Endothelial cell of umbilical vein (primary cell): ENCODE measurements around the gene TSSK1B. TPM values are rescaled to one million over a fixed set of nuclear protein-coding genes. Genes with fewer than 3 reads are reported as not detected.

Experiments used
- BruUV-seq: library from RNA; stranded (reverse); fragments of 400-500 nt; replicated peaks from 2 replicates; lab custom pipeline; 2021; lab: Mats Ljungman, UMichigan
- CTCF ChIA-PET: fragments of 300-600, 350-600 bp; sonication (Branson Sonifier 250); formaldehyde crosslinking; loops from one replicate; lab custom pipeline; 2021; ENCODE audit warnings: antibody characterized with exemption, inconsistent platforms; lab: Charles Lee
- POLR2A ChIA-PET: fragments of 300-600, 350-600 bp; sonication (Branson Sonifier 250); formaldehyde crosslinking; loops from one replicate; lab custom pipeline; 2021; ENCODE audit warnings: antibody characterized with exemption, inconsistent platforms; lab: Charles Lee
- DNase-seq: peaks from one replicate; pipeline ENCODE4 v3.0.0-alpha.2; 2011; ENCODE audit warnings: low read depth, low spot score
- FAIRE-seq: peaks from 2 replicates; lab custom pipeline; 2011; peaks lifted over from hg19 to GRCh38; lab: Jason Lieb, UNC
- H2AFZ ChIP-seq: 2 replicates; pipeline ENCODE4 v1.6.0; 2012; ENCODE audit warnings: low read depth, low read length, control low read depth, inconsistent platforms
- H3K27ac ChIP-seq: 2 replicates; pipeline ENCODE4 v1.5.1; 2011; ENCODE audit warnings: low read depth, mild to moderate bottlenecking, control low read depth, low read length, moderate library complexity; ENCODE audit not compliant: insufficient read depth
- H3K27me3 ChIP-seq, 2 experiments: 2 replicates each; pipeline versions ENCODE4 v1.6.0 to v1.6.1; 2011; ENCODE audit warnings: low read length in 2 of 2, mixed read lengths in 1 of 2; ENCODE audit not compliant: control insufficient read depth in 2 of 2, insufficient read depth in 2 of 2
- H3K36me3 ChIP-seq, 2 experiments: 2 replicates in 1 of 2; 3 replicates in 1 of 2; pipeline ENCODE4 v1.5.1; 2011; ENCODE audit warnings: low read length in 2 of 2, mild to moderate bottlenecking in 1 of 2, moderate library complexity in 1 of 2; ENCODE audit not compliant: control insufficient read depth in 2 of 2, insufficient read depth in 2 of 2; ENCODE audit errors: extremely low read depth in 1 of 2
- H3K4me1 ChIP-seq: 3 replicates; pipeline ENCODE4 v1.5.1; 2011; ENCODE audit warnings: mild to moderate bottlenecking, low read length; ENCODE audit not compliant: control insufficient read depth, insufficient read depth; ENCODE audit errors: extremely low read depth
- H3K4me2 ChIP-seq: 2 replicates; pipeline ENCODE4 v1.6.1; 2011; ENCODE audit warnings: low read length, control low read depth, mixed read lengths; ENCODE audit not compliant: insufficient read depth
- H3K4me3 ChIP-seq, 3 experiments: fragments of 200-600 bp in 1 of 3; sonication (generic), shearing (Covaris generic) in 1 of 3; replicated peaks in 1 of 3; 2 replicates each; pipeline ENCODE4 v1.5.1; 2011 to 2016; ENCODE audit warnings: control low read depth in 3 of 3, low read length in 3 of 3, mild to moderate bottlenecking in 2 of 3, inconsistent platforms in 1 of 3, low read depth in 1 of 3, moderate library complexity in 1 of 3; ENCODE audit not compliant: insufficient read depth in 1 of 3
- H3K79me2 ChIP-seq: 2 replicates; pipeline ENCODE4 v1.6.0; 2012; ENCODE audit warnings: low read length, inconsistent platforms; ENCODE audit not compliant: control insufficient read depth, insufficient read depth
- H3K9ac ChIP-seq: replicated peaks from 2 replicates; pipeline ENCODE3; 2011; ENCODE audit warnings: low read length, control low read depth; ENCODE audit not compliant: insufficient read depth; ENCODE audit errors: extremely low read depth
- H3K9me1 ChIP-seq: replicated peaks from 3 replicates; pipeline ENCODE4 v1.6.0; 2011; ENCODE audit warnings: mild to moderate bottlenecking, low read length; ENCODE audit not compliant: control insufficient read depth, insufficient read depth; ENCODE audit errors: extremely low read depth
- H3K9me3 ChIP-seq: replicated peaks from 2 replicates; pipeline ENCODE4 v1.5.1; 2012; ENCODE audit warnings: low read length, inconsistent platforms; ENCODE audit not compliant: control insufficient read depth, insufficient read depth
- H4K20me1 ChIP-seq: replicated peaks from 2 replicates; pipeline ENCODE3; 2011; ENCODE audit warnings: mild to moderate bottlenecking, low read length; ENCODE audit not compliant: control insufficient read depth, insufficient read depth; ENCODE audit errors: extremely low read depth
- EZH2 ChIP-seq: IDR thresholded peaks from 2 replicates; pipeline ENCODE4 v1.6.1; 2012; ENCODE audit warnings: borderline replicate concordance, low read depth, mild to moderate bottlenecking, moderate library complexity, low read length, inconsistent platforms; ENCODE audit not compliant: severe bottlenecking
- FOS ChIP-seq: IDR thresholded peaks from 2 replicates; pipeline ENCODE4 v1.6.1; 2011; ENCODE audit warnings: mild to moderate bottlenecking, low read length, moderate library complexity, borderline replicate concordance; ENCODE audit not compliant: insufficient read depth
- GATA2 ChIP-seq: IDR thresholded peaks from 2 replicates; pipeline ENCODE4 v1.7.0; 2011; ENCODE audit warnings: low read depth, mild to moderate bottlenecking, moderate library complexity, mixed read lengths, low read length; ENCODE audit not compliant: insufficient read length, insufficient read depth
- JUN ChIP-seq: IDR thresholded peaks from 2 replicates; pipeline ENCODE4 v1.6.1; 2011; ENCODE audit warnings: borderline replicate concordance, low read depth; ENCODE audit not compliant: insufficient read length, insufficient read depth
- MYC ChIP-seq: IDR thresholded peaks from one replicate; pipeline ENCODE4 v1.6.1; 2011; ENCODE audit warnings: mild to moderate bottlenecking, low read depth, low read length
- POLR2A ChIP-seq: IDR thresholded peaks from 2 replicates; pipeline ENCODE4 v1.6.1; 2012; ENCODE audit warnings: low read depth, mild to moderate bottlenecking, control low read depth, low read length
- POLR2AphosphoS5 ChIP-seq: IDR thresholded peaks from 2 replicates; pipeline ENCODE4 v1.6.1; 2012; ENCODE audit warnings: low read depth, mild to moderate bottlenecking, control low read depth, low read length, moderate library complexity; ENCODE audit not compliant: insufficient read depth
- dilution Hi-C: fragments of 300-500 bp; cut with MboI; formaldehyde crosslinking; loops from one replicate; pipeline ENCODE4 v1.15.0; 2019; ENCODE audit warnings: low sequenced_read_pairs; ENCODE audit not compliant: extremely low pct_ligation_motif_present
- intact Hi-C: fragments of 100-400 bp; cut with micrococcal nuclease; formaldehyde crosslinking; loops from one replicate; pipeline ENCODE4 v1.10.0; 2022
- polyA plus RNA-seq, 4 experiments: library from polyadenylated mRNA; depleted of rRNA in 3 of 4; stranded (reverse) in 3 of 4; unstranded in 1 of 4; fragments of >200 nt; gene quantifications; 2 replicates each; pipeline versions ENCODE4 v1.2.1 to v1.2.3, GENCODE V29; 2011 to 2012; ENCODE audit warnings: missing spikeins in 1 of 4
- total RNA-seq: library from RNA; stranded (reverse); gene quantifications from 2 replicates; pipeline ENCODE4 v1.2.3, GENCODE V29; 2021
- TF ChIP-seq, protein P1 (sequence below), 2 donors: IDR thresholded peaks; 1 replicate in 1 of 2; 2 replicates in 1 of 2; pipeline ENCODE4 v1.5.1; 2011; ENCODE audit warnings: low read length in 2 of 2, mild to moderate bottlenecking in 2 of 2, moderate library complexity in 2 of 2, control low read depth in 1 of 2, inconsistent platforms in 1 of 2, low read depth in 1 of 2; ENCODE audit not compliant: insufficient read depth in 1 of 2; ENCODE audit errors: extremely low read depth in 1 of 2
- TF ChIP-seq, protein P2 (sequence below): IDR thresholded peaks from 2 replicates; pipeline ENCODE4 v1.6.1; 2011; ENCODE audit not compliant: insufficient read depth, insufficient read length

TSSK1B gene
- total and polyA plus RNA-seq, 2 donors (not counting 3 experiments of a cell fraction or from before 2014, with no cell fraction given): 0.03 TPM; not detected in 1

DNA sequence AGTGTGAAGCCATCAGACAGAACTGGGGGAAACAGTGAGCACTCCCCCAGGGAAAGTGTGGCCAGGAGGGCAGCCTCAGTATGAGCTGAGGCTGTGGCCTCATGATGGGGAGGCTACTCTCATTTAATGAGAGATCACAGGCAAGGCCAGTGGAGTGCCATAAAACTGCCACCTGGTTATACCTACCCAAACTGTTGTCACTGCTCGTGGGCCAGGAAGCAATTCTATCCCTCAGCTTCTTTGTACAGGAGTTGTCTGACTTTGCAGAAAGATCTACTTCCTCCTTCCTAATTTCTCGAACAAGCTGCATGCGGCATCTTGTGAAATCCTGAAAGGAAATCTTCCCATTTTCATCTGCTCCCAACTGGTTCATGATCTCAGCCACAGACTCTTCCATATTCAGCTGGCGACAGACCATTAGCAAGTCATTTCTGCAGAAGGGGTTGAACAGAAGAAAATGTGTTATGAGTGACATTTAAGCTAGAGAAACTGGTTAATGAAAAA lies 50.0 kb downstream of the TSSK1B start:
- H3K36me3 ChIP-seq: no peaks in the 10 kb centered on the region
- ChIA-PET POLR2A (no interaction called here), CTCF (interaction anchor here (1.2 kb wide), 1 partner anchor 9 kb away, joined by 3 read pairs; no protein-coding TSS in a partner anchor)
- FAIRE-seq (no peak), DNase-seq (no peak)
- H3K4me3 ChIP-seq: no peak overlapping the region
- no peak for TF ChIP-seq EZH2
- no peak for TF ChIP-seq POLR2AphosphoS5
- no peak for TF ChIP-seq GATA2
- TF ChIP-seq JUN: no peak
- TF ChIP-seq MYC: no peak
- no peak for TF ChIP-seq FOS
- TF ChIP-seq, protein P1, sequence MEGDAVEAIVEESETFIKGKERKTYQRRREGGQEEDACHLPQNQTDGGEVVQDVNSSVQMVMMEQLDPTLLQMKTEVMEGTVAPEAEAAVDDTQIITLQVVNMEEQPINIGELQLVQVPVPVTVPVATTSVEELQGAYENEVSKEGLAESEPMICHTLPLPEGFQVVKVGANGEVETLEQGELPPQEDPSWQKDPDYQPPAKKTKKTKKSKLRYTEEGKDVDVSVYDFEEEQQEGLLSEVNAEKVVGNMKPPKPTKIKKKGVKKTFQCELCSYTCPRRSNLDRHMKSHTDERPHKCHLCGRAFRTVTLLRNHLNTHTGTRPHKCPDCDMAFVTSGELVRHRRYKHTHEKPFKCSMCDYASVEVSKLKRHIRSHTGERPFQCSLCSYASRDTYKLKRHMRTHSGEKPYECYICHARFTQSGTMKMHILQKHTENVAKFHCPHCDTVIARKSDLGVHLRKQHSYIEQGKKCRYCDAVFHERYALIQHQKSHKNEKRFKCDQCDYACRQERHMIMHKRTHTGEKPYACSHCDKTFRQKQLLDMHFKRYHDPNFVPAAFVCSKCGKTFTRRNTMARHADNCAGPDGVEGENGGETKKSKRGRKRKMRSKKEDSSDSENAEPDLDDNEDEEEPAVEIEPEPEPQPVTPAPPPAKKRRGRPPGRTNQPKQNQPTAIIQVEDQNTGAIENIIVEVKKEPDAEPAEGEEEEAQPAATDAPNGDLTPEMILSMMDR (IDR thresholded peaks at IDR 0.05; ENCODE audit: extremely low read depth in 1 of 2, insufficient read depth in 1 of 2, low read depth in 1 of 2, low read length in 2 of 2): no peak
- no peak for TF ChIP-seq POLR2A
- TF ChIP-seq, protein P2, sequence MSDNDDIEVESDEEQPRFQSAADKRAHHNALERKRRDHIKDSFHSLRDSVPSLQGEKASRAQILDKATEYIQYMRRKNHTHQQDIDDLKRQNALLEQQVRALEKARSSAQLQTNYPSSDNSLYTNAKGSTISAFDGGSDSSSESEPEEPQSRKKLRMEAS: no peak
- H3K9ac ChIP-seq: no peak overlapping the region
- H4K20me1 ChIP-seq: no peaks in the 10 kb centered on the region
- H3K9me3 ChIP-seq: no peaks in the 10 kb centered on the region
- dilution Hi-C loops (no loop called here), intact Hi-C loops (no loop called here)
- H3K79me2 ChIP-seq: no peaks in the 10 kb centered on the region
- BruUV-seq: no TSS peak
- no peaks in the 10 kb centered on the region for H3K9me1 ChIP-seq
- no peak overlapping the region for H3K27ac ChIP-seq
- H2AFZ ChIP-seq: no peak overlapping the region
- no peak overlapping the region for H3K4me2 ChIP-seq
- no peaks in the 10 kb centered on the region for H3K27me3 ChIP-seq
- H3K4me1 ChIP-seq: peaks cover 11% of the 10 kb centered on the region
